T-helper 1 cell treated with Interleukin-12 subunit alpha and Interleukin-12 subunit beta and Interleukin-4 antibody, amounts not matched to agents 30 ng/mL and 1 ng/mL, for 36 hours (primary cell): ENCODE measurements around the gene TPGS1. TPM values are rescaled to one million over a fixed set of nuclear protein-coding genes. Genes with fewer than 3 reads are reported as not detected.
"Not testable (repeated sequence)": the region's sequence is repeated elsewhere in the genome, so short reads cannot be mapped to it uniquely, and the experiment has no call there.

Experiments used
- intact Hi-C: fragments of 100-400 bp; cut with micrococcal nuclease; formaldehyde crosslinking; loops from one replicate; pipeline ENCODE4 v1.15.1; 2024
- total RNA-seq: library from RNA; stranded (reverse); gene quantifications from 2 replicates; pipeline ENCODE4 v1.2.3, GENCODE V29; 2022

The TPGS1 gene
- total RNA-seq, 1 donor from 2014 or later = 23.6 TPM

- intact Hi-C loops = no loop called here
Observed at GRCh38 chr19:475360-475759, 31.9 kb upstream of the TPGS1 start.

- intact Hi-C loops = no loop called here
Observed at GRCh38 chr19:478236-478903, 28.9 kb upstream of the TPGS1 start.

GRCh38 chr19:478976-479375 is 28.3 kb upstream of the TPGS1 start:
- intact Hi-C loops = no loop called here

- intact Hi-C loops = no loop called here
Observed at GRCh38 chr19:480016-480855, 27.1 kb upstream of the TPGS1 start.

GRCh38 chr19:481100-481499 is 26.2 kb upstream of the TPGS1 start:
- intact Hi-C loops = not testable (repeated sequence)

- intact Hi-C loops = no loop called here
Observed at GRCh38 chr19:482186-483041, 24.9 kb upstream of the TPGS1 start.

- intact Hi-C loops = no loop called here
Observed at GRCh38 chr19:483332-484072, 23.8 kb upstream of the TPGS1 start.

- intact Hi-C loops = no loop called here
Observed at GRCh38 chr19:484494-484893, 22.8 kb upstream of the TPGS1 start.

GRCh38 chr19:485077-485476 is 22.2 kb upstream of the TPGS1 start:
- intact Hi-C loops = no loop called here

GRCh38 chr19:485583-486236 is 21.6 kb upstream of the TPGS1 start:
- intact Hi-C loops = no loop called here

- intact Hi-C loops = loop anchor here (1.0 kb wide), 2 partner anchors 18 to 84 kb away; partner anchors contain the start of gene BSG
Observed at GRCh38 chr19:488505-489417, 18.5 kb upstream of the TPGS1 start.

- intact Hi-C loops = loop anchor here (1.0 kb wide), 2 partner anchors 17 to 83 kb away; partner anchors contain the start of gene BSG
Observed at GRCh38 chr19:489418-490196, 17.7 kb upstream of the TPGS1 start.

GRCh38 chr19:491146-491741 is 16.1 kb upstream of the TPGS1 start:
- intact Hi-C loops = no loop called here

GRCh38 chr19:492091-492531 is 15.2 kb upstream of the TPGS1 start:
- intact Hi-C loops = no loop called here

GRCh38 chr19:493391-494170 is 13.7 kb upstream of the TPGS1 start:
- intact Hi-C loops = no loop called here

GRCh38 chr19:494171-495080 is 12.9 kb upstream of the TPGS1 start:
- intact Hi-C loops = no loop called here
